HEK293T (cell line): ENCODE results near the gene FCHO2.

Experiments used
- CTCF ChIA-PET: fragments of 350-600 bp; formaldehyde crosslinking; extraction: SDS; loops from one replicate; lab custom pipeline; 2021; ENCODE audit warnings: antibody characterized with exemption, inconsistent platforms; lab: Yijun Ruan, JAX
- POLR2A ChIA-PET: fragments of 350-600 bp; formaldehyde crosslinking; extraction: SDS; loops from one replicate; lab custom pipeline; 2020; ENCODE audit warnings: antibody characterized with exemption, inconsistent platforms; lab: Yijun Ruan, JAX
- DNase-seq: peaks from one replicate; pipeline ENCODE4 v3.0.0; 2012; ENCODE audit warnings: mixed read lengths; ENCODE audit errors: extremely low spot score
- ARNT ChIP-seq: fragments of 450-650 bp; IDR thresholded peaks from 2 replicates; pipeline ENCODE4 v1.6.1; 2017; ENCODE audit warnings: mild to moderate bottlenecking
- BHLHE40 ChIP-seq: fragments of 450-650 bp; IDR thresholded peaks from 2 replicates; pipeline ENCODE4 v1.6.1; 2016; ENCODE audit warnings: mild to moderate bottlenecking, moderate library complexity, borderline replicate concordance
- CTBP1 ChIP-seq: fragments of 450-650 bp; IDR thresholded peaks from 2 replicates; pipeline ENCODE4 v1.6.1; 2016; ENCODE audit warnings: borderline replicate concordance
- ELF4 ChIP-seq: fragments of 450-650 bp; IDR thresholded peaks from 2 replicates; pipeline ENCODE4 v1.6.1; 2017; ENCODE audit warnings: antibody characterized with exemption
- FOXA1 ChIP-seq: fragments of 450-650 bp; IDR thresholded peaks from 2 replicates; pipeline ENCODE4 v1.6.1; 2016; ENCODE audit warnings: mild to moderate bottlenecking
- FOXK2 ChIP-seq: fragments of 450-650 bp; IDR thresholded peaks from 2 replicates; pipeline ENCODE4 v1.6.1; 2016; ENCODE audit warnings: mild to moderate bottlenecking
- FOXM1 ChIP-seq: fragments of 450-650 bp; IDR thresholded peaks from 2 replicates; pipeline ENCODE4 v1.6.1; 2017; ENCODE audit warnings: mild to moderate bottlenecking, borderline replicate concordance
- HDGF ChIP-seq: fragments of 450-650 bp; IDR thresholded peaks from 2 replicates; pipeline ENCODE4 v1.6.1; 2017; ENCODE audit warnings: antibody characterized with exemption, borderline replicate concordance
- L3MBTL2 ChIP-seq: fragments of 450-650 bp; conservative IDR thresholded peaks from 2 replicates; pipeline ENCODE4 v1.6.1; 2016; ENCODE audit warnings: mild to moderate bottlenecking
- LEF1 ChIP-seq: fragments of 450-650 bp; IDR thresholded peaks from 2 replicates; pipeline ENCODE4 v1.6.1; 2017; ENCODE audit warnings: mild to moderate bottlenecking, borderline replicate concordance
- NFRKB ChIP-seq: fragments of 450-650 bp; IDR thresholded peaks from 2 replicates; pipeline ENCODE4 v1.6.1; 2016; ENCODE audit warnings: mild to moderate bottlenecking, moderate library complexity
- SP1 ChIP-seq: fragments of 450-650 bp; IDR thresholded peaks from 2 replicates; pipeline ENCODE4 v1.6.1; 2017
- SUZ12 ChIP-seq: fragments of 450-650 bp; IDR thresholded peaks from 2 replicates; pipeline ENCODE4 v1.6.1; 2016; ENCODE audit warnings: mild to moderate bottlenecking
- TARDBP ChIP-seq: fragments of 450-650 bp; IDR thresholded peaks from 2 replicates; pipeline ENCODE4 v1.6.1; 2016
- ZNF384 ChIP-seq: fragments of 450-650 bp; IDR thresholded peaks from 2 replicates; pipeline ENCODE4 v1.6.1; 2016
- TF ChIP-seq, protein P1 (sequence below): fragments of 450-650 bp; IDR thresholded peaks from 2 replicates; pipeline ENCODE4 v1.6.1; 2016

Gene FCHO2

DNA sequence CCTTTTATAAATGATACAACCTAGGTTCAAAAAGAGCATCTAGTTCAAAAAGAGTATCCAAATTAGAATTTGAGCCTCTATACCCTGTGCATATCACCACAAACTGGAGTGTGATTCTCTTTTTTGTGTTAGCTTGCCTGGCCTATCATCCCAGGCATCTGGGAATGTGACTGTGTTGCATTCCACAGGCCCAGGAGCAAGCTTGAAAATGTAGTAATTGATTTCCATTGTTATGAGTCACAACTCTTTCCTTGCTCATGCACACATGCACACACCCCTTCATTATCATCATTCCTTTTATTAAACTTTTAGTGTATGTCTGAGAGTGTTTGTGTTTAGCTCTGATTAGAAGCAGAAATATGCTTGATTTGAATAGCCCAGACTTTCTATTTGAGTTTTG is 75.2 kb downstream of the FCHO2 start:
- ChIA-PET POLR2A (interaction anchor here (0.8 kb wide), 1 partner anchor 75 kb away, joined by 3 read pairs; the partner anchor contains the start of gene FCHO2), CTCF (no interaction called here)
- peak; percentile 25 for DNase-seq
- TF ChIP-seq L3MBTL2 (no peak), CTBP1 (no peak), LEF1 (no peak), NFRKB (no peak), FOXK2 (no peak), ELF4 (no peak), FOXA1 (no peak)

DNA sequence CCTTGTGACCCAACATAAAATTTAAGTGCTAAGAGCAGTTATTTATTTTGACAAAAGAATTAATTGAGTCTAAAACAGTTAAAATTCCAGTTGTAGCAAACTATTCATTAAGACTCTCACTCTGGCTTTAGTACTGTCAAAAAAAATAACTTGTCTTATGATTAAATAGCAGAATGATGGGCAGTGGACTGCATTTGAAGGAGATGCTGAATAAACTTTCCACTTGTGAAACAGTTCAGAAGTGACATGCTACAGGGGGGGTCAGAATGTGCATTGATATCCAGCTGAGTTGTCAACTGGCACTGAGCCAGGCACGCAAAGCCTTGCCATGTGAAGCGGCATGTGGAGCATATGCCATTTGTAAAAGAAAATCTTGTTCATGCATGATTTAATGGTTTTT is 76.0 kb downstream of the FCHO2 start:
- TF ChIP-seq L3MBTL2 (peak; percentile 51; the same call in 1 of the 2 replicates), FOXA1 (no peak), ELF4 (no peak), FOXM1 (peak; percentile 52; the same call in 1 of the 2 replicates), NFRKB (no peak), CTBP1 (peak; percentile 83), FOXK2 (no peak), SP1 (no peak), ARNT (peak; percentile 99), TARDBP (no peak)
- TF ChIP-seq, protein P1, sequence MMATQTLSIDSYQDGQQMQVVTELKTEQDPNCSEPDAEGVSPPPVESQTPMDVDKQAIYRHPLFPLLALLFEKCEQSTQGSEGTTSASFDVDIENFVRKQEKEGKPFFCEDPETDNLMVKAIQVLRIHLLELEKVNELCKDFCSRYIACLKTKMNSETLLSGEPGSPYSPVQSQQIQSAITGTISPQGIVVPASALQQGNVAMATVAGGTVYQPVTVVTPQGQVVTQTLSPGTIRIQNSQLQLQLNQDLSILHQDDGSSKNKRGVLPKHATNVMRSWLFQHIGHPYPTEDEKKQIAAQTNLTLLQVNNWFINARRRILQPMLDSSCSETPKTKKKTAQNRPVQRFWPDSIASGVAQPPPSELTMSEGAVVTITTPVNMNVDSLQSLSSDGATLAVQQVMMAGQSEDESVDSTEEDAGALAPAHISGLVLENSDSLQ, result peak; percentile 90
- ChIA-PET CTCF (no interaction called here), POLR2A (no interaction called here)
- peak; percentile 61 for DNase-seq

DNA sequence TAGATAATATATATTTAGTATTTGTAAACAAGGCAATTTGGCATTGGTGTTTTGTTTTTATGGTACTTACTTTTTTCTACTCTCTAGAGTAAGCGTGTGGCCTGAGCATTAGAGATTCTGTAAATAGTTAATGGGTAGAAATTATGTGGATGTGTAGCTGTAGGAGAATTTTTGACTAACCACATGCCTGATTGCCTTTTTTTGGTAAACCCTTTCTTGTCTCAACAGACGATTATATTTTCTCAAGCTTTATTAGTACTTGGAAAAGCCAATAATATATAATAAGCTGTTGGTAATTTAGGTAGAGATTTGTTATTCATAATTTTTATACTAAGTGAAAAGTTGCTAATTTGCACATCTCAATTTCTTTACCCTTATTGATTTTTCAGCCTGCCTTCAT is 76.8 kb downstream of the FCHO2 start:
- ChIA-PET POLR2A (no interaction called here), CTCF (no interaction called here)
- TF ChIP-seq FOXM1, result no peak
- no peak for TF ChIP-seq NFRKB
- no peak for DNase-seq

DNA sequence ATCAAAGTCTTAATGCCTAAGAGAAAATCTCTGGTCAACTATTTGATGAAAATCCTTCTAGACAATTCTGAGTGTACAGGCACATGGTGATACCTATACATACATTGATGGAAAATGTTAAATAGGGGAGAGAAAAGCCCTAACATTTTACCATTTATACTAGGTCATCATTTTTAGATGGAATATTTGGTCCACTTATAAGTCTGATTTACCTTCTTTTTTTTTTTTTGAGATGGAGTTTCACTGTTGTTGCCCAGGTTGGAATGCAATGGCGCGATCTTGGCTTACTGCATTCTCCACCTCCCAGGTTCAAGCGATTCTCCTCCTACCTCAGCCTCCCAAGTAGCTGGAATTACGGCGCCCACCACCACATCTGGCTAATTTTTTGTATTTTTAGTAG is 81.7 kb downstream of the FCHO2 start:
- DNase-seq, result no peak
- TF ChIP-seq ZNF384 (no peak), L3MBTL2 (no peak), SUZ12 (no peak), ARNT (no peak), FOXM1 (no peak), ELF4 (no peak), HDGF (no peak), SP1 (no peak), TARDBP (no peak), CTBP1 (no peak), FOXA1 (no peak), FOXK2 (no peak), NFRKB (no peak), LEF1 (no peak), BHLHE40 (no peak)
- TF ChIP-seq, protein P1, result no peak
- ChIA-PET CTCF (no interaction called here), POLR2A (no interaction called here)

DNA sequence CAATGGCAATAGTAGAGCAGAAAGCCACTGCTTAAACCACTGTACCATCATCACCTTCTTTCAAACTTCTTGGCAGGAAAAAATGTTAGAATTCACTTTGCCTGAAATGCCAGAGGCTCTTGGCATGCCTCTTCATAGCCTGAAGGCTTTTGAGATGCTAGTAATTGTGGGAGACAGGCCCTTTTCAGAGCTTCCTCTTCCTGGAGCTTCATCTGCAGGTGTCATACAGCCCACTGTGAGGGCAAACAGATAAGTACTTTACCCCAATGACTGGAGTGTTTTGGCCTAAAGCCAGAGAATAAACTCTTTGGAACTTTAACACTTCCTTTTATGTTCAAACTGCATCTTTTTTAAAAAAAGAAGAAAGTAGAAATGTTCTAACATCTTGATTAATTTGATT is 83.2 kb downstream of the FCHO2 start:
- DNase-seq, result no peak
- TF ChIP-seq HDGF (no peak), FOXM1 (no peak), ELF4 (no peak), SUZ12 (no peak), ARNT (no peak), L3MBTL2 (no peak), BHLHE40 (no peak), LEF1 (no peak), ZNF384 (no peak), SP1 (no peak), FOXA1 (no peak), FOXK2 (no peak), CTBP1 (no peak), TARDBP (no peak), NFRKB (no peak)
- TF ChIP-seq, protein P1, result no peak
- POLR2A ChIA-PET, result no interaction called here
- CTCF ChIA-PET, result no interaction called here

DNA sequence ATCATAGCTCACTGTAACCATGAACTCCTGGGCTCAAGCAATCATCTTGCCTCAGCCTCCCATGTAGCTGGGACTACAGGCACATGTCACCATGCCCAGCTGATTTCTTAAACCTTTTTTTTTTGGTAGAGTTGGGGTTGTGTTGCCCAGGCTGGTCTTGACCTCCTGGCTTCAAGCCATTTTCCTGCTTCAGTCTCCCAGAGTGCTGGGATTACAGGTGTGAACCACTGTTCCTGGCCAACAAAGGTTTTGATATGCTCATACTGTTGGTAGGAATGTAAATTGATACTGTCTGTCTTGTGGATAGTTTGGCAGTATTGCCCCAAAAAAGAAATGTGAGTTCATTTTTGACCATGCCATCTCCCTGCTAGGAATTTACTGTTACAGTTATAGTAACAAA is 87.2 kb downstream of the FCHO2 start:
- CTCF ChIA-PET, result no interaction called here
- POLR2A ChIA-PET, result no interaction called here
- TF ChIP-seq ARNT (no peak), SP1 (no peak), FOXM1 (no peak)
- no peak for DNase-seq

DNA sequence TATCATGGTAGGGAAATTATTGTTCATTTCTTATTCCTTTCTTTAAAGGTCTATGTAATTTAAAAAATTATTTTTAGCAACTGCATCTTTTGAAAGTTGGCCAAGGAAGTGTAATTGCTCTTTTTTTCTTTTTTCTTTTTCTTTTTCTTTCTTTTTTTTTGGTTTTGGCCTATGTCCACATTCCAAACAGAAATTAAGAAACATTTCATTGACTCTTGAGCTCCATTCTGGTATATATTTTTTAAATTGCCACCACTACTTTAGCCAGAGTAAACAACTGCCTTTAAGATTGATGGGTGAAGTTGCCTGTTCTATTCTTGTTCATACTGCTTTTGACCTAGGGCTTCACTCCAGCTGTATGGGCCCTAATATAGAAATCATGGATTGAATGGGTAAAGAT is 88.7 kb downstream of the FCHO2 start:
- ChIA-PET CTCF (no interaction called here), POLR2A (no interaction called here)
- TF ChIP-seq TARDBP (no peak), CTBP1 (no peak), ELF4 (no peak)
- no peak for DNase-seq
